Hematopoietic multipotent progenitor cell treated with erythropoietin and hydrocortisone succinate and interleukin-3 and kit ligand, for 6 days (in vitro differentiated cells): ENCODE results near the gene IGSF11.
A peak's percentile ranks its signal among the peaks of the same experiment; 100 is the strongest.
"Not testable (repeated sequence)": the region's sequence is repeated elsewhere in the genome, so short reads cannot be mapped to it uniquely, and the experiment has no call there.

Experiments
- DNase-seq: peaks from one replicate; pipeline ENCODE4 v3.0.0-alpha.2; 2015

IGSF11 gene

GRCh38 chr3:119034256-119035013, at the start of gene IGSF11:
IGSF11 (minus strand) TSS chr3:119034846; CDS start chr3:119034582, 264 bp downstream.
- DNase-seq, result peak; percentile 55

GRCh38 chr3:119080364-119080763, 45.7 kb upstream of the IGSF11 start:
- DNase-seq, result no peak

- DNase-seq, result no peak
Measured at GRCh38 chr3:119073258-119074001, 38.8 kb upstream of the IGSF11 start.

- not testable (repeated sequence) for DNase-seq
Measured at GRCh38 chr3:119072451-119072850, 37.8 kb upstream of the IGSF11 start.

- DNase-seq, result no peak
Measured at GRCh38 chr3:119069725-119070124, 35.1 kb upstream of the IGSF11 start.

GRCh38 chr3:119063471-119063870, 28.8 kb upstream of the IGSF11 start:
- no peak for DNase-seq

GRCh38 chr3:119062892-119063291, 28.2 kb upstream of the IGSF11 start:
- no peak for DNase-seq

- DNase-seq, result no peak
Measured at GRCh38 chr3:119044593-119044992, 9.9 kb upstream of the IGSF11 start.

- no peak for DNase-seq
Measured at GRCh38 chr3:119042162-119042561, 7.5 kb upstream of the IGSF11 start.

- DNase-seq, result no peak
Measured at GRCh38 chr3:119035014-119035346, 334 bp upstream of the IGSF11 start.

GRCh38 chr3:119033393-119034255, 1.0 kb downstream of the IGSF11 start:
- no peak for DNase-seq

GRCh38 chr3:119025171-119025795, 9.4 kb downstream of the IGSF11 start:
- no peak for DNase-seq

GRCh38 chr3:119019767-119020518, 14.7 kb downstream of the IGSF11 start:
- no peak for DNase-seq

GRCh38 chr3:119018690-119019463, 15.8 kb downstream of the IGSF11 start:
- DNase-seq, result no peak

GRCh38 chr3:119015942-119016341, 18.7 kb downstream of the IGSF11 start:
- DNase-seq, result no peak

GRCh38 chr3:119013951-119014350, 20.7 kb downstream of the IGSF11 start:
- DNase-seq, result no peak

- DNase-seq, result no peak
Measured at GRCh38 chr3:119011528-119011927, 23.1 kb downstream of the IGSF11 start.

GRCh38 chr3:118997190-118997589, 37.5 kb downstream of the IGSF11 start:
- DNase-seq, result no peak

- DNase-seq, result no peak
Measured at GRCh38 chr3:118991775-118992174, 42.9 kb downstream of the IGSF11 start.

GRCh38 chr3:118990823-118991560, 43.7 kb downstream of the IGSF11 start:
- no peak for DNase-seq
